Measurements from ENCODE around the gene CEACAM1. TPM values are rescaled to one million over a fixed set of nuclear protein-coding genes. Genes with fewer than 3 reads are reported as not detected.

The CEACAM1 gene
- total RNA-seq, 1 donor from 2014 or later, result 0.39 TPM

DNA sequence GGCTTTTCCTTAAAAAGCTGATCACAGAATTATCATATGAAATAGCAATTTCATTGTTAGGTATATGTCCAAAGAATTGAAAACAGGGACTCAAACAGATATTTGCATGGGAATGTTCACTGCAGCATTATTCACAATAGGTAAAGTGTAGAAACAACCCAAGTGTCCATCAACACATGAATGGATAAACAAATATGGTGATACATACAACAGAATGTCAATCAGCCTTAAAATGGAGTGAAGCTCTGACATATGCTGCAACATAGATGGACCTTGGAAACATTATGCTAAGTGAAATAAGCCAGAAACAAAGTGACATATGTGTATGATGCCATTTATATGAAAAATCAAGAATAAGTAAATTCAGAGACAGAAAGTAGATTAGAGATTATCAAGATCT, 6.1 kb upstream of the CEACAM1 start:
- no peaks in the 10 kb centered on the region for H3K4me1 Mint-ChIP-seq
- no peaks in the 10 kb centered on the region for H3K36me3 Mint-ChIP-seq
- H3K4me3 ChIP-seq, result no peak overlapping the region
- H3K9me3 Mint-ChIP-seq, result no peaks in the 10 kb centered on the region
- H3K27ac Mint-ChIP-seq, result no peak overlapping the region
- H3K27me3 Mint-ChIP-seq (ENCODE audit: insufficient read depth, low read depth), result no peaks in the 10 kb centered on the region
- no peaks in the 10 kb centered on the region for H3K36me3 ChIP-seq
- no peak overlapping the region for H3K9ac ChIP-seq
- no peaks in the 10 kb centered on the region for H3K79me2 ChIP-seq (ENCODE audit: low read depth)
- no peak for TF ChIP-seq EZH2phosphoT487 (IDR thresholded peaks at IDR 0.05)
- TF ChIP-seq, protein P1, sequence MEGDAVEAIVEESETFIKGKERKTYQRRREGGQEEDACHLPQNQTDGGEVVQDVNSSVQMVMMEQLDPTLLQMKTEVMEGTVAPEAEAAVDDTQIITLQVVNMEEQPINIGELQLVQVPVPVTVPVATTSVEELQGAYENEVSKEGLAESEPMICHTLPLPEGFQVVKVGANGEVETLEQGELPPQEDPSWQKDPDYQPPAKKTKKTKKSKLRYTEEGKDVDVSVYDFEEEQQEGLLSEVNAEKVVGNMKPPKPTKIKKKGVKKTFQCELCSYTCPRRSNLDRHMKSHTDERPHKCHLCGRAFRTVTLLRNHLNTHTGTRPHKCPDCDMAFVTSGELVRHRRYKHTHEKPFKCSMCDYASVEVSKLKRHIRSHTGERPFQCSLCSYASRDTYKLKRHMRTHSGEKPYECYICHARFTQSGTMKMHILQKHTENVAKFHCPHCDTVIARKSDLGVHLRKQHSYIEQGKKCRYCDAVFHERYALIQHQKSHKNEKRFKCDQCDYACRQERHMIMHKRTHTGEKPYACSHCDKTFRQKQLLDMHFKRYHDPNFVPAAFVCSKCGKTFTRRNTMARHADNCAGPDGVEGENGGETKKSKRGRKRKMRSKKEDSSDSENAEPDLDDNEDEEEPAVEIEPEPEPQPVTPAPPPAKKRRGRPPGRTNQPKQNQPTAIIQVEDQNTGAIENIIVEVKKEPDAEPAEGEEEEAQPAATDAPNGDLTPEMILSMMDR (IDR thresholded peaks at IDR 0.05), result no peak
- no peak for TF ChIP-seq EZH2 (IDR thresholded peaks at IDR 0.05)
- H3K27me3 ChIP-seq, result no peaks in the 10 kb centered on the region
- H3K4me2 ChIP-seq, result no peak overlapping the region
- H3F3A ChIP-seq (ENCODE audit: low read depth), result peaks cover 8% of the 10 kb centered on the region
- no peaks in the 10 kb centered on the region for H3K9me3 ChIP-seq (ENCODE audit: low read depth)
- no peak for DNase-seq (ENCODE audit: low spot score)
- no peaks in the 10 kb centered on the region for H4K20me1 ChIP-seq (ENCODE audit: low read depth)
- no peak overlapping the region for H3K4me3 Mint-ChIP-seq
- H3K4me1 ChIP-seq, result peaks cover 15% of the 10 kb centered on the region
- no peak overlapping the region for H2AFZ ChIP-seq (replicated peaks)
- no peak overlapping the region for H3K27ac ChIP-seq

DNA sequence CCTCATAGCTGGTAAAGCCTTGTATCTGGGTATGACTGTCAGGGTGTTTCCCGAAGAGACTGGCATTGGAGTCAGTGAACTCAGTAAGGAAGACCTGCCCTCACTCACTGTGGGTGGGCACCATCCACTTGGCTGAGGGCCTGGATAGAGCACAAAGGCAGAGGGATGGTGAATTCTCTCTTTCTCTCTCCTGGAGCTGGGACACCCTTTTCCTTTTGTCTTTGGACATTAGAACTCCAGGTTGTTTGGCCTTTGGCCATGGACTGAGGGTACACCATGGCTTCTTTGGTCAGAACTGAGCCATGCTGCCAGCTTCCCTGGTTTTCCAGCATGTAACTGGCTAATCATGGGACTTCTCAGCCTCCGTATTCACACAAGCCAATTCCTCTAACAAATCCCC, 4.6 kb upstream of the CEACAM1 start:
- Histone ChIP-seq H2AFZ (replicated peaks) (no peak overlapping the region), H3K4me2 (no peak overlapping the region), H3K36me3 (no peaks in the 10 kb centered on the region), H3K27ac (no peak overlapping the region), H3K4me3 (no peak overlapping the region), H3F3A (ENCODE audit: low read depth) (peaks cover 7% of the 10 kb centered on the region), H4K20me1 (ENCODE audit: low read depth) (no peaks in the 10 kb centered on the region), H3K9ac (no peak overlapping the region), H3K79me2 (ENCODE audit: low read depth) (no peaks in the 10 kb centered on the region), H3K4me1 (peaks cover 8% of the 10 kb centered on the region), H3K9me3 (ENCODE audit: low read depth) (no peaks in the 10 kb centered on the region), H3K27me3 (no peaks in the 10 kb centered on the region)
- no peaks in the 10 kb centered on the region for H3K9me3 Mint-ChIP-seq
- H3K27ac Mint-ChIP-seq, result no peak overlapping the region
- no peaks in the 10 kb centered on the region for H3K36me3 Mint-ChIP-seq
- no peaks in the 10 kb centered on the region for H3K4me1 Mint-ChIP-seq
- peaks cover 2% of the 10 kb centered on the region for H3K27me3 Mint-ChIP-seq (ENCODE audit: insufficient read depth, low read depth)
- DNase-seq (ENCODE audit: low spot score), result no peak
- no peak overlapping the region for H3K4me3 Mint-ChIP-seq
- TF ChIP-seq EZH2phosphoT487 (IDR thresholded peaks at IDR 0.05), result no peak
- no peak for TF ChIP-seq EZH2 (IDR thresholded peaks at IDR 0.05)
- TF ChIP-seq, protein P1 (IDR thresholded peaks at IDR 0.05), result no peak

DNA sequence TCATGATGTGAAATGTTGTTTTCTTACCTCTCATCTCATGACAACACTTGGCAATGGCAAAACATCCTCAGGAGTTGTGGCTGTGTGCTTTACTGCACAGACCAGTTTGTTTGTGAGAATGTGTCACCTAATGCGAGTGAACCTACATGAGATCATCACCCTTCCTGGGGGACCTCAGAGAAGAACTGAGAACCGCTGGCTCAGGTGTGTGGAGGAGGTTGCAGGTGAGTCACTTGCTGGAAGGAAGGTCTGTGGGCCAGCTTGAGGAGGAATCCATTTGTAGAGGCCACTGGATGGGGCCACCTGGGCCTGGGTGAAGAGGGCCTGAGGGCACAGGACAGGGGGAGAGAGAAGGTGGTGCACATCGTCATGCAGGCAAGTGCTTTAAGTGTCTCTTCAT, 3.0 kb upstream of the CEACAM1 start:
- no peak overlapping the region for H3K27ac ChIP-seq
- H3F3A ChIP-seq (ENCODE audit: low read depth), result no peaks in the 10 kb centered on the region
- TF ChIP-seq, protein P1 (IDR thresholded peaks at IDR 0.05), result no peak
- TF ChIP-seq EZH2 (IDR thresholded peaks at IDR 0.05) (no peak), EZH2phosphoT487 (IDR thresholded peaks at IDR 0.05) (no peak)
- H3K27ac Mint-ChIP-seq, result no peak overlapping the region
- peaks cover 2% of the 10 kb centered on the region for H3K27me3 Mint-ChIP-seq (ENCODE audit: insufficient read depth, low read depth)
- H3K9me3 Mint-ChIP-seq, result no peaks in the 10 kb centered on the region
- H3K36me3 ChIP-seq, result no peaks in the 10 kb centered on the region
- H3K9ac ChIP-seq, result no peak overlapping the region
- no peaks in the 10 kb centered on the region for H4K20me1 ChIP-seq (ENCODE audit: low read depth)
- DNase-seq (ENCODE audit: low spot score), result no peak
- no peak overlapping the region for H2AFZ ChIP-seq (replicated peaks)
- H3K4me2 ChIP-seq, result no peak overlapping the region
- H3K4me1 Mint-ChIP-seq, result no peaks in the 10 kb centered on the region
- no peaks in the 10 kb centered on the region for H3K36me3 Mint-ChIP-seq
- no peaks in the 10 kb centered on the region for H3K4me1 ChIP-seq
- H3K4me3 Mint-ChIP-seq, result no peak overlapping the region
- no peak overlapping the region for H3K4me3 ChIP-seq
- H3K79me2 ChIP-seq (ENCODE audit: low read depth), result no peaks in the 10 kb centered on the region
- no peaks in the 10 kb centered on the region for H3K9me3 ChIP-seq (ENCODE audit: low read depth)
- H3K27me3 ChIP-seq, result no peaks in the 10 kb centered on the region

All from neural progenitor cell (in vitro differentiated cells).